ENCODE results near the gene PIP5K1B. TPM values are rescaled to one million over a fixed set of nuclear protein-coding genes. Genes with fewer than 3 reads are reported as not detected.

The PIP5K1B gene
- total RNA-seq, 2 experiments from 2014 or later, result 3.8 to 10.7 TPM

DNA sequence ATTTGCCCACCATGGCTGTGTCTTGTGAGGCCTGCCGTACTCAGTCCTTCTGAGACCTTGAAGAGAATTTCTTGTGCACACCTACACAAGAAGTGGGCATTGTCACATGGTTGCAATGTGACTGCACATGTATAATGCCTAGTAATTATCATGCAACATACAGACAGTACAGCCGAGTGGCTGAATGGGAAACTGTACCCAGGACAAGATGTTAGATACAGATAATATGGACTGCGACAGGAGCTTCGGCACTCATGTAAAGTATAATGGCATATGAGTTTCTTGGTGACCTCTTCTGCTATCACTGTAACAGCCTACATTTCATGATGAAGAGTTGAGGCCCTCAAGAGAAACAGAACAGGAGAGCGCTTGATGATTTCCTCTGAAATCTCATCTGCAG lies 313.7 kb downstream of the PIP5K1B start:
- Histone ChIP-seq H3K9me2 (ENCODE audit: insufficient read depth, low read length) (no peaks in the 10 kb centered on the region), H3K36me3 (ENCODE audit: insufficient read depth, low read length) (no peaks in the 10 kb centered on the region), H2AFZ (ENCODE audit: low read length) (no peak overlapping the region), H3K4me2 (ENCODE audit: low read length) (no peak overlapping the region), H3K79me2 (ENCODE audit: insufficient read depth, low read depth, low read length) (no peaks in the 10 kb centered on the region), H3K9me3 (ENCODE audit: low read length) (no peaks in the 10 kb centered on the region), H3K4me3 (ENCODE audit: low read depth, low read length, poor library complexity, severe bottlenecking) (no peak overlapping the region), H4K20me1 (ENCODE audit: insufficient read depth, low read length) (no peaks in the 10 kb centered on the region), H3K27ac (ENCODE audit: low read depth, low read length, poor library complexity, severe bottlenecking) (no peak overlapping the region), H3K4me1 (ENCODE audit: insufficient read depth, low read length, poor library complexity, severe bottlenecking) (no peaks in the 10 kb centered on the region)
- TF ChIP-seq, protein P1, sequence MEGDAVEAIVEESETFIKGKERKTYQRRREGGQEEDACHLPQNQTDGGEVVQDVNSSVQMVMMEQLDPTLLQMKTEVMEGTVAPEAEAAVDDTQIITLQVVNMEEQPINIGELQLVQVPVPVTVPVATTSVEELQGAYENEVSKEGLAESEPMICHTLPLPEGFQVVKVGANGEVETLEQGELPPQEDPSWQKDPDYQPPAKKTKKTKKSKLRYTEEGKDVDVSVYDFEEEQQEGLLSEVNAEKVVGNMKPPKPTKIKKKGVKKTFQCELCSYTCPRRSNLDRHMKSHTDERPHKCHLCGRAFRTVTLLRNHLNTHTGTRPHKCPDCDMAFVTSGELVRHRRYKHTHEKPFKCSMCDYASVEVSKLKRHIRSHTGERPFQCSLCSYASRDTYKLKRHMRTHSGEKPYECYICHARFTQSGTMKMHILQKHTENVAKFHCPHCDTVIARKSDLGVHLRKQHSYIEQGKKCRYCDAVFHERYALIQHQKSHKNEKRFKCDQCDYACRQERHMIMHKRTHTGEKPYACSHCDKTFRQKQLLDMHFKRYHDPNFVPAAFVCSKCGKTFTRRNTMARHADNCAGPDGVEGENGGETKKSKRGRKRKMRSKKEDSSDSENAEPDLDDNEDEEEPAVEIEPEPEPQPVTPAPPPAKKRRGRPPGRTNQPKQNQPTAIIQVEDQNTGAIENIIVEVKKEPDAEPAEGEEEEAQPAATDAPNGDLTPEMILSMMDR (conservative IDR thresholded peaks at IDR 0.05; ENCODE audit: low read length), result peak; percentile 39
- no peak for TF ChIP-seq EZH2phosphoT487 (IDR thresholded peaks at IDR 0.05; ENCODE audit: borderline replicate concordance, low read depth, low read length)
- BruUV-seq (replicated peaks), result no TSS peak
- ChIA-PET POLR2A (no interaction called here), CTCF (ENCODE audit: unreplicated experiment) (no interaction called here)
- intact Hi-C loops (cut with micrococcal nuclease; ENCODE audit: unreplicated experiment), result no loop called here
- no peak for DNase-seq (ENCODE audit: low spot score)

DNA sequence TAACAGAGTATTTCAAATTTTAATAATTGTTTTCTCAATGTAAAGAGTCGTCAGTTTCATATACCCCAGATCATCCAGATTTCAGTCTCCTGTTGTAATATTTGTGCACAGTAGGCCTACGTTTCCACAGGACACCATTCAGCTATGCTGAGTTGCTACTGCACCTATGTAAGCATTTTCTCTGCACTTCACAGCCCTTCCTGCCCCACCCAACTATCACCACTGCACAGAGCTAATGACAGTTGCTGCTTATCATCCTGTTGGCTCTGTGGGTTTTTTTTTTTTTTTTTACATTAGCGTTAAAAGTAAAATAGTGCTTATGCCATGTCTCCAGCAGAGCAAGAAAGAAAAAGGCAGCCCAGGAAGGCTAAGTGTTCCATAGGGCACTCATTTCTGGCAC lies 314.8 kb downstream of the PIP5K1B start:
- H3K36me3 ChIP-seq (ENCODE audit: insufficient read depth, low read length), result no peaks in the 10 kb centered on the region
- no peak overlapping the region for H2AFZ ChIP-seq (ENCODE audit: low read length)
- CTCF ChIA-PET (ENCODE audit: unreplicated experiment), result no interaction called here
- no peak overlapping the region for H3K4me2 ChIP-seq (ENCODE audit: low read length)
- intact Hi-C loops (cut with micrococcal nuclease; ENCODE audit: unreplicated experiment), result loop anchor here (5.0 kb wide), 1 partner anchor 603 kb away; no protein-coding TSS in a partner anchor
- no peak for DNase-seq (ENCODE audit: low spot score)
- no peaks in the 10 kb centered on the region for H4K20me1 ChIP-seq (ENCODE audit: insufficient read depth, low read length)
- H3K79me2 ChIP-seq (ENCODE audit: insufficient read depth, low read depth, low read length), result no peaks in the 10 kb centered on the region
- no peak for TF ChIP-seq EZH2phosphoT487 (IDR thresholded peaks at IDR 0.05; ENCODE audit: borderline replicate concordance, low read depth, low read length)
- TF ChIP-seq, protein P1 (conservative IDR thresholded peaks at IDR 0.05; ENCODE audit: low read length), result no peak
- BruUV-seq (replicated peaks), result no TSS peak
- H3K27ac ChIP-seq (ENCODE audit: low read depth, low read length, poor library complexity, severe bottlenecking), result no peak overlapping the region
- no peak overlapping the region for H3K4me3 ChIP-seq (ENCODE audit: low read depth, low read length, poor library complexity, severe bottlenecking)
- H3K9me3 ChIP-seq (ENCODE audit: low read length), result no peaks in the 10 kb centered on the region
- H3K9me2 ChIP-seq (ENCODE audit: insufficient read depth, low read length), result no peaks in the 10 kb centered on the region
- POLR2A ChIA-PET, result interaction anchor here (0.7 to 0.9 kb wide), 4 partner anchors 8 to 522 kb away, joined by 3 to 5 read pairs (median 4); no protein-coding TSS in a partner anchor
- H3K4me1 ChIP-seq (ENCODE audit: insufficient read depth, low read length, poor library complexity, severe bottlenecking), result no peaks in the 10 kb centered on the region

DNA sequence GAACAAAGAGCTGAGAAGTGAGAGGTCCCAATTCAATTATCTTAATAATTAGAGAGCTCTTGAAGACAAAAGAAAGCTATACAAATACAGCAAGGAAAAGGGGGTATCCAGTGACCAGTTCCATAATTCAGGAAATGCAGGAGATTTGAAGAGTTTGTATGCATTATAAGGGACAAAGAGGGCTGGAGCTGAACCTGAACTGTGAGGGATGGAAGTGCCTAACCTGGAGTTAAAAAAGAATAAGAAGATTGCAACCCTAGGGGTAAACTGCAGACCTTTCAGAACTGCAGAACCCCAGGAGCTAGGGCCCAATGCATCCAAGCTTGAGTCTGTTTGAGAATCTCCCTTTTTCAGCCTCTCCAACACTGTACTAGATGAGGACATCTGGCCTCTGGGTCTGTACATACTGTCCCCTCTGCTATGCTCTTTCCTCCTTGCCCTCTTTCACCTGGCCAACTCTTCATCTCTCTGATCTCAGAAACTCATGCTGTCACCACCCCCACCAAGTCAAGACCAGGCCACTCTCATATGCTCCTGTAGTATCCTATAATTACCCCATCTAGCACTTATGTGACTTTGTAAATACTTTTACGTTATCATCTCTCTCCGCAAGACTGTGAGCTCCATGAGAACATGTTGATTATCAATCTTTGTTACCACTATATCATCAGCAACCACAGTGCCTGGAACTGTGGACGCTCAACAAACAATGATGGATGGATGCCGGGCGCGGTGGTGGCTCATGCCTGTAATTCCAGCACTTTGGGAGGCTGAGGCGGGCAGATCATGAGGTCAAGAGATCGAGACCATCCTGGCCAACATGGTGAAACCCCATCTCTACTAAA lies 315.5 kb downstream of the PIP5K1B start:
- intact Hi-C loops (cut with micrococcal nuclease; ENCODE audit: unreplicated experiment), result loop anchor here (5.0 kb wide), 1 partner anchor 603 kb away; no protein-coding TSS in a partner anchor
- no TSS peak for BruUV-seq (replicated peaks)
- Histone ChIP-seq H4K20me1 (ENCODE audit: insufficient read depth, low read length) (no peaks in the 10 kb centered on the region), H3K4me2 (ENCODE audit: low read length) (no peak overlapping the region), H3K79me2 (ENCODE audit: insufficient read depth, low read depth, low read length) (no peaks in the 10 kb centered on the region), H3K9me3 (ENCODE audit: low read length) (no peaks in the 10 kb centered on the region), H3K9me2 (ENCODE audit: insufficient read depth, low read length) (no peaks in the 10 kb centered on the region), H3K4me3 (ENCODE audit: low read depth, low read length, poor library complexity, severe bottlenecking) (no peak overlapping the region), H2AFZ (ENCODE audit: low read length) (no peak overlapping the region), H3K27ac (ENCODE audit: low read depth, low read length, poor library complexity, severe bottlenecking) (no peak overlapping the region), H3K4me1 (ENCODE audit: insufficient read depth, low read length, poor library complexity, severe bottlenecking) (no peaks in the 10 kb centered on the region), H3K36me3 (ENCODE audit: insufficient read depth, low read length) (no peaks in the 10 kb centered on the region)
- ChIA-PET CTCF (ENCODE audit: unreplicated experiment) (no interaction called here), POLR2A (interaction anchor here (0.7 to 0.9 kb wide), 3 partner anchors 9 to 522 kb away, joined by 3 to 5 read pairs (median 3); no protein-coding TSS in a partner anchor)
- TF ChIP-seq, protein P1 (conservative IDR thresholded peaks at IDR 0.05; ENCODE audit: low read length), result no peak
- TF ChIP-seq EZH2phosphoT487 (IDR thresholded peaks at IDR 0.05; ENCODE audit: borderline replicate concordance, low read depth, low read length), result no peak
- no peak for DNase-seq (ENCODE audit: low spot score)

Data from OCI-LY7 (cell line).